LNCaP clone FGC (cell line): Measurements from ENCODE around the gene TMEM38B.
A peak's percentile ranks its signal among the peaks of the same experiment; 100 is the strongest.

Source experiments
- DNase-seq: peaks from one replicate; pipeline ENCODE4 v3.0.0-alpha.2; 2011; ENCODE audit warnings: low read depth
- H3K4me3 ChIP-seq: 2 replicates; pipeline ENCODE4 v1.5.1; 2011; ENCODE audit warnings: mild to moderate bottlenecking, low read depth, low read length, control low read depth
- CTCF ChIP-seq: IDR thresholded peaks from 2 replicates; pipeline ENCODE4 v1.5.1; 2012; ENCODE audit warnings: mild to moderate bottlenecking; ENCODE audit not compliant: control insufficient read depth, insufficient read depth; ENCODE audit errors: extremely low read depth

Gene TMEM38B

DNA sequence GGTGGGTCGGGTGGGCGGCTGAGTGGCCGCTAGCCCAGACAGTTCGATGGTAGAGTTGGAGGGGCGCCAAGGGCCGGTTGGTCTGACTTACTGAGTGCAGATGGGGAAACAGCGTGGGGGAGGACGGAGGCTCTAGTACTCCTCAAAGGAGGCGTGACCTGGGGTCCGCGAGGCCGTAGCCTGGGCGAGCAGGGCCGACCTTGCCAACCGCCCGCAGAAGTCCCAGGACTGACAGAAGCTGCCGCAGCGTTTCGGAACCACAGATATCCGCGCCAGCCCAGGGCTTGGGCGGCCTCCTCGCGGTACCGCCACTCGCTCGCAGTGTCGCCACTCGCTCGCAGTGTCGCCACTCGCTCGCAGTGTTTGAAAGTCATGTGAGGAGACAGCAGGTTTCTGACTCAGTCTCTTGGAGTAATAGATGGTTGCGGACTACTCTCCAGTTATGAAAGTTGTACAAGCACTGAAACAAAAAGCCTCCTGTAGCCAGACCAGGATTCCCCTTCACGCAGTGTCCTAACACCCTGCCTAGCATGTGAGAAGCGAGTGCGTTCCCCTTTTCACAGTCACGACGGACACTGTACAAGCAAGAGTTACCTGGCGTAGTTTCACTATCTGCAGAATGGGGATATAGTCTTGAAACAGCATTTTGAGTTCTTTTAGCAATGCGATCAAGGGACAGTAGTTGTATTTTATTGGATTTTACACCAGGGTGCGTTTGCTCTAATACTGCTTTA is 674 bp downstream of the TMEM38B start:
- no peak for DNase-seq
- H3K4me3 ChIP-seq = peak overlapping the region; percentile 67
- 0 out of 2 replicates have a peak, but pooled peaks have one; percentile 2 for TF ChIP-seq CTCF

DNA sequence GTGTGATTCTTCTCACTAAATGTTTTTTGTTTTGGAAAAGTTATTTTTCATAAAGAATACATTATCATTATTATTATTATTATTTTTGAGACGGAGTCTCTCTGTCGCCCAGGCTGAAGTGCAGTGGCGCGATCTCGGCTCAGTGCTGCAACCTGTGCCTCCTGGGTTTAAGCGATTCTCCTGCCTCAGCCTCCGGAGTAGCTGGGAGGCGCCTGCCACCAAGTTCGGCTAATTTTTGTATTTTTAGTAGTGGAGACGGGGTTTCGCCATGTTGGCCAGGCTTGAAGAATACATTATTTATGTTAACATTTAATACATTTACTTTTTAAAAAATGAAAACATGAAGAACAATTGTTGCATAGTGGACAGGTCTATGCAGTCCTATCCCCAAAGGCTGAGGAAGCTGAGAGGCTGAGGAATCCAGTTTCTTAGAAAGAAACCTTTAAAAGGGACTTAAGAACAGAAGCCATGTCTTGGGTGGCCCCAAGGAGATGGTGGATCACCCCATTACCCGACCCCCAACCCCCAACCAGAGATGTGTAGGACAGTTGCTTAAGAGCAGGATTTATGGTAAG is 2.0 kb downstream of the TMEM38B start:
- no peak for TF ChIP-seq CTCF
- no peak for DNase-seq
- H3K4me3 ChIP-seq = no peak overlapping the region

- peak; percentile 87 for DNase-seq
- TF ChIP-seq CTCF = 0 out of 2 replicates have a peak, but pooled peaks have one; percentile 2
- H3K4me3 ChIP-seq = no peak overlapping the region
Measured at GRCh38 chr9:105697871-105698270, 3.5 kb downstream of the TMEM38B start.

DNA sequence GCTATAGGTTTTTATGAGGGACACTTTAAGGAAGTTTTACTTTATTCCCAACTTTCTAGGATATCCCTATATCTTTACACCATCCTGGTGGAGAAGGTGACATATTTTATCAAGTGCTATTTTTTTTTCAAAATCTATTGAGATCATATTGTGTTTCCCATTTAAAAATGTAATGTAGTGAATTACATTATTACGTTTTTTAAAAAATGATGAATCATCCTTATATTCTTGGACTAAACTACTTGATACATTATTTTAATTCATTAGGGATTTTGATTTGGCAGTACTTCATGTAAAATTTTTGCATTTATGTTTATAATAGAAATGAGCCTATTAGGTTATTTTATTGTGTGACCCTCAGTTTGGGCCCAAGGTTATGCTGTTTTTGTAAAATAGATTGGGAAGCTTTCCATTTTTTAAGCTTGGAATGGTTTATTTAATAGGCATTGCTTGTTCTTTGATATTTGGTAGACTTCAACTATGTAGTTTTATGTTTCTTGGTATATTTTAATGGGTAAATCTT is 4.1 kb downstream of the TMEM38B start:
- DNase-seq = no peak
- no peak overlapping the region for H3K4me3 ChIP-seq
- TF ChIP-seq CTCF = no peak

- TF ChIP-seq CTCF = no peak
- no peak overlapping the region for H3K4me3 ChIP-seq
- DNase-seq = no peak
Measured at GRCh38 chr9:105700668-105701067, 6.3 kb downstream of the TMEM38B start.

DNA sequence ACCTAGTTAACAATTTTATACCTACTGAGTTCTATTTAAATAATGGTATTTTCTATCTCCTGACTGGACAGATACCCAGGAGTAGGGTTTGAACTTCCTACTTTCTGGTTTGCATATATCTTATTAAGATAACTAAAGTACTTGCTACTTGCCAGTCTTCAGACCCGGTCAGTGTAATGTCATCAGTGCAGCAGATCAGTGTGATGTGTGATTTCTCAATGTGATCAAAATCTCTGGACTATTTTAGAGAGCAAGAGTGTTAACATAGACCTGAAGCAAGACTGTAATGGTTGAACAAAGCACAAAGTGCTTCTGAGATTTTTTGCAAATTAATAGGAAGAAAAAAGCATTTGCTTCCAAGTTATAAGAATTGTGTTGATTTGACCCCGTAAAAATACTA is 6.8 kb downstream of the TMEM38B start:
- H3K4me3 ChIP-seq = no peak overlapping the region
- no peak for TF ChIP-seq CTCF
- no peak for DNase-seq
